ENCODE data around the gene EDC4.
A peak's percentile ranks its signal among the peaks of the same experiment; 100 is the strongest.
"Not testable (repeated sequence)": the region's sequence is repeated elsewhere in the genome, so short reads cannot be mapped to it uniquely, and the experiment has no call there.

The EDC4 gene, protein sequence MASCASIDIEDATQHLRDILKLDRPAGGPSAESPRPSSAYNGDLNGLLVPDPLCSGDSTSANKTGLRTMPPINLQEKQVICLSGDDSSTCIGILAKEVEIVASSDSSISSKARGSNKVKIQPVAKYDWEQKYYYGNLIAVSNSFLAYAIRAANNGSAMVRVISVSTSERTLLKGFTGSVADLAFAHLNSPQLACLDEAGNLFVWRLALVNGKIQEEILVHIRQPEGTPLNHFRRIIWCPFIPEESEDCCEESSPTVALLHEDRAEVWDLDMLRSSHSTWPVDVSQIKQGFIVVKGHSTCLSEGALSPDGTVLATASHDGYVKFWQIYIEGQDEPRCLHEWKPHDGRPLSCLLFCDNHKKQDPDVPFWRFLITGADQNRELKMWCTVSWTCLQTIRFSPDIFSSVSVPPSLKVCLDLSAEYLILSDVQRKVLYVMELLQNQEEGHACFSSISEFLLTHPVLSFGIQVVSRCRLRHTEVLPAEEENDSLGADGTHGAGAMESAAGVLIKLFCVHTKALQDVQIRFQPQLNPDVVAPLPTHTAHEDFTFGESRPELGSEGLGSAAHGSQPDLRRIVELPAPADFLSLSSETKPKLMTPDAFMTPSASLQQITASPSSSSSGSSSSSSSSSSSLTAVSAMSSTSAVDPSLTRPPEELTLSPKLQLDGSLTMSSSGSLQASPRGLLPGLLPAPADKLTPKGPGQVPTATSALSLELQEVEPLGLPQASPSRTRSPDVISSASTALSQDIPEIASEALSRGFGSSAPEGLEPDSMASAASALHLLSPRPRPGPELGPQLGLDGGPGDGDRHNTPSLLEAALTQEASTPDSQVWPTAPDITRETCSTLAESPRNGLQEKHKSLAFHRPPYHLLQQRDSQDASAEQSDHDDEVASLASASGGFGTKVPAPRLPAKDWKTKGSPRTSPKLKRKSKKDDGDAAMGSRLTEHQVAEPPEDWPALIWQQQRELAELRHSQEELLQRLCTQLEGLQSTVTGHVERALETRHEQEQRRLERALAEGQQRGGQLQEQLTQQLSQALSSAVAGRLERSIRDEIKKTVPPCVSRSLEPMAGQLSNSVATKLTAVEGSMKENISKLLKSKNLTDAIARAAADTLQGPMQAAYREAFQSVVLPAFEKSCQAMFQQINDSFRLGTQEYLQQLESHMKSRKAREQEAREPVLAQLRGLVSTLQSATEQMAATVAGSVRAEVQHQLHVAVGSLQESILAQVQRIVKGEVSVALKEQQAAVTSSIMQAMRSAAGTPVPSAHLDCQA (N-terminal part only)

DNA sequence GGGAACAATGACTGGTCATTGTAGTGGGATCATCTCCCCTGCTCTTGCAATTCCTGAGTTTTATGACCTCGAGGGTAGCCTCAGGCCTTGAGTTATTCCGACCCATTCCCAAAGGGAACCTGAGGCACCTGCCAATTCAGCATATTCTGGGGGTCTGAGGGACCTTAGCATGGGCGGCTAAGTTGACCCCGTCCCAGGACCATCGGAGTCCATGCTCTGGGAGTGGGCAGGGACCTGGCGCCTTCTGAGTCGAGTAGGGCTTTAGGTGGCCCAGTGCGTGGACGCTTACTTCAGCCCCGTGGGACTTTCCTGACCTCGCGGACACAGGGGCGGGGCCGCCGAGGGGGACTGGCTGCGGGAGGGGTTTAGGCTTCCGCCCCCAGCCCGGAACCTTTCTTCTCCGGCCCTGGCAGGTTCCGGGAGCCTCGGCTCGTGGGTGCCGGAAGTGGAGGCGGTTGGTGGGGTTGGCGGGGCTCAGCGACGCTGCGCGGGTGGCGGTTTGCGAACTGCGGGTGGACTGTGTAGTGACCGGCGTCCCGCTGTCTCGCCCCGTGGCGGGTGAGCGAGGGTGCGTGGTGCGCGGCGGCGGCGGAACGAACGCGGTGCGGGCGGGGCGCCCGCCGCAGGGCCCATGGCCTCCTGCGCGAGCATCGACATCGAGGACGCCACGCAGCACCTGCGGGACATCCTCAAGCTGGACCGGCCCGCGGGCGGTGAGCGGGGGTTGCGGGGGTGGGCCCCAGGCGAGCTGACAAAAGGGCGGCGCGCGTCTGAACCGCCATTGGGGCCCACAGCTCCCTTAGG, at the start of gene EDC4:
EDC4 (plus strand) TSS at position 422 of the 804 bp plus-strand sequence; CDS start at position 632, 210 bp downstream.
- DNase-seq (ENCODE audit: low spot score): peak; percentile 90

DNA sequence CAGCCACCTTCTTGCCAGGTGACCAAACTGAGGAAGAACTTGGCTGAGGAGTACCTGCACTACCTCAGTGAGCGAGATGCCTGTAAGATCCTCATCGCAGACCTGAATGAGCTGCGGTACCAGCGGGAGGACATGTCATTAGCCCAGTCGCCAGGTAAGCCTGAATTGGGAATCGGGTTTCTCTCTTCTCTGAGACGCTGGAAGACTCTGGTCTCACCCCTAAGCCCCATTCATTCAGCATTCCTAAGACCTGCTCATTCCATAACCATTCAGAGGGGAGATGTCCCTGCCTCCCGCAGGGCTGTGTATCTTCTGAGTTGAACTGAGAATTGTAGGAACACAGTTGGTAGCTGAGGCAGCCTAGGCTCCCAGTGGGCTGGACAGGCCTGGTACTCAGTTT, 47.7 kb upstream of the EDC4 start:
- no peak for DNase-seq (ENCODE audit: low spot score)

DNA sequence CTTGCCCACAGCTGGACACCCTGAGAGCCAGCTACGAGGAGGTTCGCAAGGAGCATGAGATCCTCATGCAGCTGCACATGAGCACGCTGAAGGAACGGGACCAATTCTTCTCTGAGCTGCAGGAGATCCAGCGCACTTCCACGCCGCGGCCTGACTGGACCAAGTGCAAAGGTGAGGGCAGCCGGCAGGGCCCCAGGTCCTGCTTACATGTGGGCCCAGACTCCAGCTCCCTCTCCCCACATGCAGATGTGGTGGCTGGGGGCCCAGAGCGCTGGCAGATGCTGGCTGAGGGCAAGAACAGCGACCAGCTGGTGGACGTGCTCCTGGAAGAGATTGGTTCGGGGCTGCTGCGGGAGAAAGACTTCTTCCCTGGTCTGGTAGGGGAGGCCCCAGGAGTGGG, 46.9 kb upstream of the EDC4 start:
- no peak for DNase-seq (ENCODE audit: low spot score)

DNA sequence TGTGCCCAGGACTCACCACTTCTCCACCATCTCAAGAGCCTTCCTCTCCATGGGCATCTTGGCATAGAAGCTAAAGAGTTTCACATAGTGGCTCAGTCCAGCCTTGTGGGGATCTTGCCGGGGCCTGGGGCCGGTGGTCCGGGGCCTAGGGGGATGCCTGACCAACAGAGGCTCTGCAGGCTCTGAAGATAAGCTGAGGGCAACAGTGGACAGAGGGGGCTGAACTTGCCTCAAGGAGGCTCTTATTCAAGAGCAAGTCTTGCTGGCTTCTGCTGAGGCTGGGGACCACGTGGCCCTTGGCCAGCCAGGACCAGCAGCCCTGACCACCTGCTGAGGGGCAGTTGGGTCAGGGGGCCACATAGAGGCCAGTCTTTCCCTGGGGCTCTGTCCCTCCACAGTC, 44.2 kb upstream of the EDC4 start:
- DNase-seq (ENCODE audit: low spot score): no peak

DNA sequence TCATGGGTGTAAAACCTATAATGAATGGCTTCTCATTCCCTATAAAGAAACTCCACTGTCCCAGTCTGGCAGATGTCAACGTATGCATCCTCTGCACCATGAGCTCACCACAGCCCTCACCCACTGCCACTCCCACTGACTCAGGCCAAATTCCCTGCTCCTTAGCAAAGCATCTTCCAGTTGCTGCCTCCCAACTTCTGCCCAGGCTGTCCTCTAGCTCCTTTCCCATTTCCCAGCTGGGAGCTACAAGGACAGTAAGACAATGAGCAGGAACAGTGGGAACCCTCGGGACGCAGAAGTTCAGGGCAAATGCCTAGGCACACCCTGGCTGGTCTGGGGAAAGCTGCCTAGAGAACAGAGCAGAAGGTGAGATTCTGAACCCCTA, 39.8 kb upstream of the EDC4 start:
- no peak for DNase-seq (ENCODE audit: low spot score)

DNA sequence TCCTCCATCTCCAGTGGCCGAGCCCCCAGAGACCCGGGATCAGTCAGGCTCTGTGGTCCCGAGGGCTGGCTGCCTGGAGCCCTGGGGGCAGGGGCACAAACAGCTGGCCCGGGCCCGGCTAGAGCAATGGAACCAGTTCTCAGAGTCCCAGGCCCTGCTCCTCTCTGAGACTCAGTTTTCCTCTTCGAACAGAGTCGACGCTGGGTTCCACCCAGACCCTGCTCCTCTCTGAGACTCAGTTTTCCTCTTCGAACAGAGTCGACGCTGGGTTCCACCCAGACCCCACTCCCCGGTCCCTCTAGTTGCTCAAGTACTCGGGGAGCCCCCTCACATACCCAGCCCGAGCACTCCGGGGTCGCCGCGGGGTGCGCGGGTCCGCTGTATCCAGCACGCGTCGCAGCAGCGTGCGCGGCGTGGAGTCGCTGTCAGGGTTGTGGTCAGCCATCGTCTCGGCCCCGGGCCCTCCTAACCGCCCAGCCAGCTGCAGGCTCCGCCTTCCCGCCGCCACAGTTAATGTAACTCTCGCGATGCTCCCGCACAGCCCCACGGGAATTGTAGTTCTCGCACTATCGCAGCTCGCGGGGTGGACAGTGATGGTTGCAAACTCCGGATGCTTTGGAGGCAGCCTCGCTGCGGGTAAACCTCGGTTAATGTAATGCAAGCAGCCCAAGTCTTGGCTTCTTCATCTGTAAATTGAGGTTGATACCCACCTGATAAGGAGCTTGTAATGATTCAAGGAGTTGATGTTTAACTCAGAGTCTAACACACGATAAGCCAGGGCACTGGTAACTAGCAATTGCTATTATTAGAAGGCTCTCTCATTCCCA, 39.2 kb upstream of the EDC4 start:
- peak; percentile 92 for DNase-seq (ENCODE audit: low spot score)

DNA sequence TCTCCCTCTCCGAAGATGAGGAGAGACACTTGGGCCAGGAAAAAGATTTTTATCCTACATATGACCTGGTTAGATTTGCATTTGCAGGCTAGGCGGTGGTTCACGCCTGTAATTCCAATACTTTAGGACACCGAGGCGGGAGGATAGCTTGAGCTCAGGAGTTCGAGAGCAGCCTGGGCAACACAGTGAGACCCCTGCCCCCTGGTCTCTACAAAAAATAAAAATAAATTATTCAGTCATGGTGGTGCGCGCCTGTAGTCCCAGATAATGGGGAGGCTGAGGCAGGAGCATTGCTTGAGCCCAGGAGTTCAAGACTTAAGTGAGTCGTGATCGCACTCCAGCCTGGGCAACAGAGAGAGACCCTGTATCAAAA, 38.6 kb upstream of the EDC4 start:
- DNase-seq (ENCODE audit: low spot score): no peak

DNA sequence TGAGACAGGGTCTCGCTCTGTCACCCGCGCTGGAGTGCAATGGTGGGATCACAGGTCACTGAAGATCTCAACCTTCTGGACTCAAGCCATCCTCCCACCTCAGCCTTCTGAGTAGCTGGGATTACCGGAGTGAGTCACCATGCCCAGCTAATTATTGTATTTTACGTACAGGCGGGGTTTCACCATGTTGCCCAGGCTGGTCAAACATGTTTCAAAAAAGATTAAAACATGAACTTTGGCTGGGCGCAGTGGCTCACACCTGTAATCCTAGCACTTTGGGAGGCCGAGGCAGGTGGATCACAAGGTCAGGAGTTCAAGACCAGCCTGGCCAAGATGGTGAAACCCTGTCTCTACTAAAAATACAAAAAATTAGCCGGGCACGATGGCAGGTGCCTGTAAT, 35.7 kb upstream of the EDC4 start:
- DNase-seq (ENCODE audit: low spot score): not testable (repeated sequence)

DNA sequence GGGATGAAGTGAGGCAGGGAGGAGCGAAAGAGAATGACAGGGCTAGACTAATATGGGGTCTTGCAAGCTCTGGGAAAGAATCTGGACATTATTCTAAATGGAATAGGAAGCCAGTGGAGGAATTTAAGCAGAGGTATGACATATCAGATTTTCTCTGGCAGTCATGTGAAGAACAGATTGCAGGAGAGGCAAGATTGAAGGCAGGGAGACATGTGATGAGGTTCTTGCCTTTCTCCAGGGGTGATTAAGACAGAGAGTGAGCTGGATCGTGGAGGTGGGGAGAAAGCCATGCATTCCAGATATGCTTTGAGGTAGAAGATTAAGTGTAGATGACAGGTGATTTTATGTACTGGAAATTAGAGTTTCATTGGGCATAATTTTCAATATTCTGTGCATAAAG, 35.0 kb upstream of the EDC4 start:
- no peak for DNase-seq (ENCODE audit: low spot score)

DNA sequence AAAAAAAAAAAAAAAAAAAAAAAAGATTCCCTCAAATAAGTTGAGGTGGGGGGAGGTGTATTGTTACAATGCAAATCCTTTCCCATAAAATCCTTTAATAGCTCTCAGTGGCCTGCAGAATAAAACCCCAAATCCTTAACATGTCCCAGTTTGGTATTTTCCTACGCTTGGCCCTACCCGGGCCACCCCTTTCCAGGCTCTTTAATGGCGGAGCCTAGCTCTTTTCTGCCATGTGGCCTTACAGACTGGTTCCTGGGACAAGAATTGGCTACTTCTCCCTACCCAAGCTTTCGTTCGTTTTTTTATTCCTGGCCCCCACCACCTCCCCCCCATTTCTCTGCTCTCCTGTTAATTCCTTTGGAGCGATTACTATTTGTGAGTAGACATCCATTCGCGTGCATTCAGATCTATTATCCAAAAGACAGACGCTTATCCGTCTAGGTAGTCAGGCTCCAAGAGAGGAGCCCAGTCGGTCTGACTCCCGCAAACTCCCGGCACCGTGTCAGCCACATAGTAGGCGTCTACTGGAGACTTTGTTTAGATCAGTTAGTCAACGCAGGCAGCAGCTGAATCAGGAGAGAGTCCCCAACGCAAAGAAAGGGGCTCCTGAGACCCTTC, 31.5 kb upstream of the EDC4 start:
- no peak for DNase-seq (ENCODE audit: low spot score)

DNA sequence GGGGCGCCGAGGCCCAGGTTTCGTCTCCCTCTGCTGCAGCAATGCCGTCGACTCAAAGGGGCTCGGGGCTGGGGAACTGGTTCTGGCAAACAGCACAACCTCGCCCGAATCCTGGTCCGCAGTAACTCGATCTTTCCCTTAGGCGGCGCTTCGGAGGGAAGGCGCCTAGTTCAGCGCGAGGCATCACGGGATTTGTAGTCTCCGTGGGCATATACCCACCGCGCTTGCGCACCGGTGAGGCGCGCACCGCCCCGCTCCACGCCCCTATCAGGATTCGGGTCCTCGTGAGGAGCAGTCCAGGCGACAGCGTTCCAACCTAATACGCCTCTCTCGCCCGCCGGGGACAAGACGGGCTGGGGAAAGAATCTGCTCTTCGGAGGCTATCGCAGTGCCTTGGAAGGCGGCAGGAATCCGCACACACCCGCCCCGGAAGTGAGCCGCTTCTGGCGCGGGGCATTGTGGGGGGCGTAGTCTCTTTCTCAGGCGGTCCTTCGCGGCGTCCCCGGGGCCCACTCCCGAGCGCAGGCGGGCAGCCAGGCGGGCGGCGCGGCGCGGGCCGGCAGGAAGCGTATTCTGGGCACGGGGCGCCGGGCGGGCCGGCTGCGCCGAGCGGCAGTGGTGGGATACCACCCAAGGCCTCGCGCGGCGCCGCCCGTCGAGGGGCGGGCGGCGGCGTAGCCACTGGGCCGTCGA, 30.9 kb upstream of the EDC4 start, which contains the start of gene THAP11:
THAP11 (plus strand) TSS at position 505 of the 693 bp plus-strand sequence. CDS start 235 bp downstream, outside the sequence.
- peak; percentile 91 for DNase-seq (ENCODE audit: low spot score)

DNA sequence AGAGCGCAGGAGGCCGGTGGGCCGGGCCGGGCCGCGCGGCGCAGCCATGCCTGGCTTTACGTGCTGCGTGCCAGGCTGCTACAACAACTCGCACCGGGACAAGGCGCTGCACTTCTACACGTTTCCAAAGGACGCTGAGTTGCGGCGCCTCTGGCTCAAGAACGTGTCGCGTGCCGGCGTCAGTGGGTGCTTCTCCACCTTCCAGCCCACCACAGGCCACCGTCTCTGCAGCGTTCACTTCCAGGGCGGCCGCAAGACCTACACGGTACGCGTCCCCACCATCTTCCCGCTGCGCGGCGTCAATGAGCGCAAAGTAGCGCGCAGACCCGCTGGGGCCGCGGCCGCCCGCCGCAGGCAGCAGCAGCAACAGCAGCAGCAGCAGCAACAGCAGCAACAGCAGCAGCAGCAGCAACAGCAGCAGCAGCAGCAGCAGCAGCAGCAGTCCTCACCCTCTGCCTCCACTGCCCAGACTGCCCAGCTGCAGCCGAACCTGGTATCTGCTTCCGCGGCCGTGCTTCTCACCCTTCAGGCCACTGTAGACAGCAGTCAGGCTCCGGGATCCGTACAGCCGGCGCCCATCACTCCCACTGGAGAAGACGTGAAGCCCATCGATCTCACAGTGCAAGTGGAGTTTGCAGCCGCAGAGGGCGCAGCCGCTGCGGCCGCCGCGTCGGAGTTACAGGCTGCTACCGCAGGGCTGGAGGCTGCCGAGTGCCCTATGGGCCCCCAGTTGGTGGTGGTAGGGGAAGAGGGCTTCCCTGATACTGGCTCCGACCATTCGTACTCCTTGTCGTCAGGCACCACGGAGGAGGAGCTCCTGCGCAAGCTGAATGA, 30.1 kb upstream of the EDC4 start:
- peak; percentile 49 for DNase-seq (ENCODE audit: low spot score)

DNA sequence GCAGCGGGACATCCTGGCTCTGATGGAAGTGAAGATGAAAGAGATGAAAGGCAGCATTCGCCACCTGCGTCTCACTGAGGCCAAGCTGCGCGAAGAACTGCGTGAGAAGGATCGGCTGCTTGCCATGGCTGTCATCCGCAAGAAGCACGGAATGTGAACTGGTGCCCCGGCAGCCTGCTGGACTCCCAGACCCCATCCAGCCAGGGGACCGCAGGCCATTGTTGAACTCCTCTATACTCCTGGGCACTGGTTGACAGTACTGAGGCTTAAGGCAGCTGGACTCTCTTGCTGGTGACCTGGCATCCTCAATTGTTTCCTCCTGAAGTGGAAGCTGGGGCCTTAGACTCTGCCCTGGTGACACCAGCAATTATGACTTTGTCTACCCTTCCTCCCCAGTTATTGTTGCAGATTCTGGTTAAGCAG, 29.5 kb upstream of the EDC4 start:
- no peak for DNase-seq (ENCODE audit: low spot score)

DNA sequence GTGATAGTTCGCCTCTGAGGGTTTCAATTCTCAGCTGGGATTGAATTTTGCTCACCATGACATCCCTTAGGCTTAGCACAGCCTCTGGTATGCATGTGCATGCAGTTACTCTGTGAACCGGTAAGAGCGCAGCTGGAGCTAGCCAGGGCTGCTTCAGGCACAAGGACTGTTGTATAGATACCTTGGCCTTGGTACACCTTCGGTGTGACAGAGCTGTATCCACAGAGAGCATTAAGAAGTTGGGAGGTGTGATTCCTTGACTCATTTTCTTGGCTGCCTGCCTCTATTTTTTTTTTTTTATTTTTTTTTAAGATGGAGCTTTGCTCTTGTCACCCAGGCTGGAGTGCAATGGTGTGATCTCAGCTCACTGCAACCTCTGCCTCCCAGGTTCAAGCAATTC, 28.4 kb upstream of the EDC4 start:
- no peak for DNase-seq (ENCODE audit: low spot score)

DNA sequence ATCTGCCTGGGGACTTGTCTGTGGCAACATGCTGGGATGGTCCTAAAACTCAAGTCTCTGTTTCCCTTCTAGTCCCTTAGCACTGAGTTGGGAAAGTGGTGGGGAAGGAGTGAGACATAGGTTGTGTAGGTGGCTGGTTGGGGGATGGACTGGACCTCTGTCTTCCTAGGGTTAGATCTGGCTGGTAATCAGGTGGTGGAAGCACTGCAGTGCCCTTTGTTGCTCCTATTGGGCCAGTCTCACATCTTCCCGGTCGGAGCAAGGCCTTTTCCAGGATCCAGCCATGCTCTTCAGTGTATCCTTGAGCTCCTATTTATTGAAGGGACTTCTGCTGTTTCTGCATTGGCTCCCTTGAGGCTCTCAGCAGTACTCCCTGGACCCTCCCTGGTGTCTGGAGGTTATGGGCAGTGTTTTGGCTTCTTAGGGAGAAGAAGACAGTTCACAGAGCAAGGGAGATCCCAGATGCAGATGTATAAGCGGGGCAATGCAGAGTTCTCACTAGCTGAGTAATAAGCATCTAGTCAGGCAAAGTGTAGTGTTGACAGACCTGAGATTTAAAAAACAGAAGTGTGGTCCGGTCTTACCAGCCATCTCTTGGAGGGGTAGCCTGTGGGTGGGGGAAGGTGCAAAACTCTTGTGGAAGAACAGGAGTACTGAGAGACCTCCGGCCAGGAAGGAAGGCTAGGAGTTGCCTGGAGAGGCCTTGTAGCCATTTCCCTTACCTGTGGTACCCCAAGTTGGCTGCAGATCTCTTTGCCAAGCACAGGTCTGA, 27.4 kb upstream of the EDC4 start:
- no peak for DNase-seq (ENCODE audit: low spot score)

DNA sequence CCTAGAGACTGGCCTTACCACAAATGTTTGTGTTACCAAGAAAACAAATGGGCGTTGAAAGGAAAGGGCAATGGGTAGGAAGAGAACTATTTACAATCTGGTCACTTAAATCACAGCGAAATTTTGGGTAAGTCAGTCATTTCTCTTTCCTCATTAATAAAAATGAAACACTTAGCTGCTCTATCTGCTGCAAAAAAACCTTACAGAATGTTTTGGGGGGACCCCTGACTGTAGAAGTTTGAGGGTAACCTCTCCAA, 26.9 kb upstream of the EDC4 start:
- DNase-seq (ENCODE audit: low spot score): no peak

DNA sequence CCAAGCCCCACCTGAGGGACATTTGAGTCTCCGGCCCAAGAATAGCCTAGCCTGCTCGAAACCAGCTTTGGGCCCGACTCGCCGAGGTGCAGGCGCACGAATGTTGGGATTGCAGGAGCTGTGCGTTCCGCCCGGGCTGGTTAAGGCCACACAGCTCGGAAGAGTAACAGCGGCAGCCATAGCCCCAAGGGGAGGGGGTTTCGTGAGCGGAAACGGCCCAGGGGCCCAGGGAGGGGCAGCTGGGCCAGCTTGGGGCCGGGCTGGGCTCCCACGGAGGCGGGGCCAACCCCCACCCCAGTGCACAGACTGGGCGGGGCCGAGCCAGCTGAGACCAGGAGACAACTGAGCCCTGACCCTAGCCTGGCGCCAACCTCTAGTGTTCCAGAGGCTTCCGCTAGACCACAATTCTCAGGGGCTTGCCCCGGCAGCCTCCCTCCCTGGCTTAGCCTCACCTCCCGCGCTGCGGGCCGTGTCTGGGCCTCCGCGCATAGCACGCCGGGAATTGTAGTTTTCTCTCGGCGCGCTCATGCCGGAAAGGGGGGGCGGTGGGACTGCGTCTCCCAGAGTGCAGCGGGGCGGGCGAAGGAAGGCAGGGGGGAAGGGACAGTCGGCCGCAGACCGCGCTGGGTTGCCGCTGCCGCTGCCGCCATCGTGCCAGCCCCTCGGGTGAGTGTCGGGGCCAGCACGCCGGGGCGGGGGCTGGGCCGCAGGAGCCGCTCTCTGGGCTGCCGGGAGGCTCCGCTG, 26.4 kb upstream of the EDC4 start, which contains the start of gene NUTF2:
NUTF2 (plus strand) TSS at position 614 of the 744 bp plus-strand sequence. CDS start 18,198 bp downstream, outside the sequence.
- DNase-seq (ENCODE audit: low spot score): peak; percentile 95

Data from germinal center (tissue), 1 donor.